GM12878 (cell line): ENCODE results near the gene SRGAP1. TPM values are rescaled to one million over a fixed set of nuclear protein-coding genes. Genes with fewer than 3 reads are reported as not detected.

Source experiments
- ATAC-seq: fragments of 200-7000 bp; cut with Tn5 transposase; 3 replicates; pipeline ENCODE4 v1.9.1; 2020; ENCODE audit warnings: mild to moderate bottlenecking, moderate library complexity
- BruUV-seq: library from RNA; stranded (reverse); fragments of 400-500 nt; replicated peaks from 2 replicates; lab custom pipeline; 2021; lab: Mats Ljungman, UMichigan
- CTCF ChIA-PET: fragments of 300-600 bp; sonication (Branson Sonifier 250); formaldehyde crosslinking; extraction: SDS; loops from one replicate; lab custom pipeline; 2021; ENCODE audit warnings: inconsistent platforms; lab: Yijun Ruan, JAX
- POLR2A ChIA-PET: fragments of 350-600 bp; formaldehyde crosslinking; extraction: SDS; loops from one replicate; lab custom pipeline; 2021; ENCODE audit warnings: inconsistent platforms; lab: Charles Lee
- RAD21 ChIA-PET: fragments of 300-600 bp; sonication (Branson Sonifier 250); formaldehyde crosslinking; loops from one replicate; lab custom pipeline; 2023; ENCODE audit warnings: antibody characterized with exemption; ENCODE audit not compliant: unreplicated experiment; lab: Charles Lee
- SMC1A ChIA-PET: fragments of 300-600 bp; sonication (Branson Sonifier 250); formaldehyde crosslinking; loops from one replicate; lab custom pipeline; 2023; ENCODE audit not compliant: unreplicated experiment, uncharacterized antibody; lab: Charles Lee
- DNase-seq: peaks from one replicate; pipeline ENCODE4 v3.0.0-alpha.2; 2011; ENCODE audit warnings: low read depth, low spot score
- FAIRE-seq: peaks from 3 replicates; lab custom pipeline; 2011; peaks lifted over from hg19 to GRCh38; lab: Jason Lieb, UNC
- H2AFZ ChIP-seq: 2 replicates; pipeline ENCODE4 v1.6.0; 2011; ENCODE audit warnings: low read depth, low read length, control low read depth; ENCODE audit not compliant: control insufficient read depth
- H3K27ac ChIP-seq: 2 replicates; pipeline ENCODE4 v1.5.1; 2011; ENCODE audit warnings: control low read depth; ENCODE audit not compliant: control insufficient read depth, insufficient read depth
- H3K27me3 ChIP-seq, 2 experiments: replicated peaks in 1 of 2; 2 replicates each; pipeline versions ENCODE4 v1.6.0 to v1.6.1; 2011; ENCODE audit warnings: low read length in 1 of 2; ENCODE audit not compliant: control insufficient read depth in 2 of 2, insufficient read depth in 2 of 2
- H3K36me3 ChIP-seq, 2 experiments: 2 replicates each; pipeline ENCODE4 v1.5.1; 2011; ENCODE audit warnings: low read length in 1 of 2; ENCODE audit not compliant: control insufficient read depth in 2 of 2, insufficient read depth in 2 of 2
- H3K4me1 ChIP-seq: 2 replicates; pipeline ENCODE4 v1.6.1; 2011; ENCODE audit warnings: mild to moderate bottlenecking, low read length, moderate library complexity, mixed read lengths; ENCODE audit not compliant: control insufficient read depth, insufficient read depth
- H3K4me2 ChIP-seq: 2 replicates; pipeline ENCODE4 v1.6.0; 2011; ENCODE audit warnings: control low read depth; ENCODE audit not compliant: control insufficient read depth, insufficient read depth
- H3K4me3 ChIP-seq: fragments of 200-600 bp; sonication (generic); 2 replicates; pipeline ENCODE4 v1.5.1; 2016
- H3K79me2 ChIP-seq: 2 replicates; pipeline ENCODE4 v1.6.0; 2011; ENCODE audit warnings: low read length; ENCODE audit not compliant: control insufficient read depth, insufficient read depth
- H3K9ac ChIP-seq: 2 replicates; pipeline ENCODE4 v1.8.0; 2011; ENCODE audit warnings: low read length, control low read depth, mixed read lengths; ENCODE audit not compliant: control insufficient read depth, insufficient read depth
- H3K9me3 ChIP-seq: replicated peaks from 3 replicates; pipeline ENCODE4 v1.5.1; 2011; ENCODE audit warnings: mild to moderate bottlenecking, low read length; ENCODE audit not compliant: control insufficient read depth, insufficient read depth
- H4K20me1 ChIP-seq: 2 replicates; pipeline ENCODE4 v1.6.0; 2011; ENCODE audit not compliant: control insufficient read depth, insufficient read depth
- ASH2L ChIP-seq: fragments of 300-600, 200-600 bp; sonication (generic); IDR thresholded peaks from 2 replicates; pipeline ENCODE4 v1.6.1; 2017; ENCODE audit warnings: low read depth, mild to moderate bottlenecking, borderline replicate concordance
- ETV6 ChIP-seq, 2 experiments: fragments of 450-650 bp in 1 of 2; IDR thresholded peaks in 1 of 2; conservative IDR thresholded peaks in 1 of 2; 2 replicates each; pipeline ENCODE4 v1.6.1; 2014; ENCODE audit warnings: antibody characterized with exemption in 1 of 2, borderline replicate concordance in 1 of 2, low read depth in 1 of 2, mild to moderate bottlenecking in 1 of 2, moderate library complexity in 1 of 2
- MXI1 ChIP-seq: fragments of 150-350 bp; IDR thresholded peaks from 2 replicates; pipeline ENCODE4 v1.6.1; 2011; ENCODE audit warnings: low read depth, mild to moderate bottlenecking, inconsistent platforms, low read length, improper control_type of control experiment
- MYC ChIP-seq: IDR thresholded peaks from 2 replicates; pipeline ENCODE4 v1.6.1; 2011; ENCODE audit warnings: mild to moderate bottlenecking, low read length, moderate library complexity, inconsistent platforms; ENCODE audit not compliant: insufficient read depth, insufficient replicate concordance, insufficient read length, severe bottlenecking
- NRF1 ChIP-seq: conservative IDR thresholded peaks from 2 replicates; pipeline ENCODE4 v1.6.1; 2011; ENCODE audit warnings: mild to moderate bottlenecking, low read depth, low read length, improper control_type of control experiment
- POLR2AphosphoS5 ChIP-seq: IDR thresholded peaks from 2 replicates; pipeline ENCODE4 v1.6.1; 2011; ENCODE audit warnings: mild to moderate bottlenecking, low read length, inconsistent platforms
- RAD21 ChIP-seq: IDR thresholded peaks from 2 replicates; pipeline ENCODE4 v1.6.1; 2011; ENCODE audit warnings: mild to moderate bottlenecking, low read depth, low read length, moderate library complexity; ENCODE audit not compliant: insufficient read depth
- RBBP5 ChIP-seq: fragments of 200-600 bp; sonication (generic); conservative IDR thresholded peaks from 2 replicates; pipeline ENCODE4 v1.6.1; 2016
- RFX5 ChIP-seq: IDR thresholded peaks from 2 replicates; pipeline ENCODE4 v1.6.1; 2011; ENCODE audit warnings: low read depth, low read length, improper control_type of control experiment
- ZNF384 ChIP-seq: IDR thresholded peaks from 2 replicates; pipeline ENCODE4 v1.6.1; 2012; ENCODE audit warnings: low read depth, mild to moderate bottlenecking, low read length, improper control_type of control experiment, borderline replicate concordance
- WGBS: methylation state at CpG from one replicate; pipeline ENCODE4 v1.1.6; 2016; ENCODE audit warnings: low lambda C conversion rate; ENCODE audit not compliant: insufficient replicate concordance, insufficient coverage; ENCODE audit errors: missing lambda C conversion rate; 5-methylcytosine and 5-hydroxymethylcytosine counted together
- in situ Hi-C: fragments of 300-500 bp; cut with MboI; formaldehyde crosslinking; loops from 9 replicates; pipeline ENCODE4 v1.14.3; 2018; ENCODE audit warnings: mixed read lengths
- intact Hi-C: fragments of 100-400 bp; cut with micrococcal nuclease; formaldehyde crosslinking; loops from one replicate; pipeline ENCODE4 v1.14.2; 2022; ENCODE audit not compliant: unreplicated experiment
- polyA plus RNA-seq, 11 experiments: library from polyadenylated mRNA; depleted of rRNA in 4 of 11; unstranded in 6 of 11; stranded (reverse) in 5 of 11; fragments of >200 nt; fragmentation: Nextera tagmentation in 4 of 11; fragmentation: Illumina TruSeq in 1 of 11; extraction: Ambion mirVana in 4 of 11; extraction: Trizol in 1 of 11; gene quantifications; 1 replicate in 1 of 11; 2 replicates in 10 of 11; pipeline versions ENCODE4 v1.2.1 to v1.2.3, GENCODE V29; 2011 to 2016; ENCODE audit warnings: inconsistent platforms in 2 of 11, missing spikeins in 2 of 11, low read depth in 1 of 11
- total RNA-seq, 4 experiments: library from RNA; depleted of rRNA in 3 of 4; stranded (reverse); fragments of >200 nt in 3 of 4; fragmentation: Illumina TruSeq in 1 of 4; extraction: Trizol in 1 of 4; gene quantifications; 2 replicates each; pipeline versions ENCODE4 v1.2.1 to v1.2.3, GENCODE V29; 2013 to 2021
- TF ChIP-seq, protein P1 (sequence below): fragments of 450-650 bp; IDR thresholded peaks from 2 replicates; pipeline ENCODE4 v1.6.1; 2018; ENCODE audit warnings: mild to moderate bottlenecking, low read depth, moderate library complexity; ENCODE audit not compliant: partially characterized antibody

Gene SRGAP1
- total and polyA plus RNA-seq, 10 of the 15 experiments (the other 5 are each of a cell fraction or from before 2014, with no cell fraction given): 0.16 to 0.85 (median 0.46) TPM

- POLR2A ChIA-PET: no interaction called here
- BruUV-seq: no TSS peak
- Histone ChIP-seq H3K9ac (no peak overlapping the region), H4K20me1 (no peaks in the 10 kb centered on the region), H3K27me3 (no peaks in the 10 kb centered on the region), H3K36me3 (no peaks in the 10 kb centered on the region), H3K4me1 (no peaks in the 10 kb centered on the region), H3K4me2 (no peak overlapping the region), H2AFZ (no peak overlapping the region), H3K4me3 (no peak overlapping the region), H3K79me2 (no peaks in the 10 kb centered on the region), H3K9me3 (no peaks in the 10 kb centered on the region), H3K27ac (no peak overlapping the region)
- WGBS: 24% methylated on average over 3 of the region's 3 CpGs
- CTCF ChIA-PET: interaction anchor here (1.1 to 1.3 kb wide), 3 partner anchors 14 to 1290 kb away, joined by 3 to 5 read pairs (median 3); no protein-coding TSS in a partner anchor
- RAD21 ChIA-PET: no interaction called here
- no peak for ATAC-seq
- intact Hi-C loops: no loop called here
- DNase-seq: no peak
- in situ Hi-C loops: no loop called here
- no peak for TF ChIP-seq MXI1
- no peak for TF ChIP-seq ASH2L
- no peak for TF ChIP-seq ETV6 (conservative IDR thresholded peaks at IDR 0.05 in 1 of 2, IDR thresholded peaks at IDR 0.05 in 1 of 2; ENCODE audit: borderline replicate concordance in 1 of 2, low read depth in 1 of 2)
- no peak for TF ChIP-seq MYC
- TF ChIP-seq RBBP5: no peak
- no peak for TF ChIP-seq NRF1
- TF ChIP-seq RAD21: no peak
- TF ChIP-seq POLR2AphosphoS5: no peak
- no peak for TF ChIP-seq ZNF384
- TF ChIP-seq, protein P1, sequence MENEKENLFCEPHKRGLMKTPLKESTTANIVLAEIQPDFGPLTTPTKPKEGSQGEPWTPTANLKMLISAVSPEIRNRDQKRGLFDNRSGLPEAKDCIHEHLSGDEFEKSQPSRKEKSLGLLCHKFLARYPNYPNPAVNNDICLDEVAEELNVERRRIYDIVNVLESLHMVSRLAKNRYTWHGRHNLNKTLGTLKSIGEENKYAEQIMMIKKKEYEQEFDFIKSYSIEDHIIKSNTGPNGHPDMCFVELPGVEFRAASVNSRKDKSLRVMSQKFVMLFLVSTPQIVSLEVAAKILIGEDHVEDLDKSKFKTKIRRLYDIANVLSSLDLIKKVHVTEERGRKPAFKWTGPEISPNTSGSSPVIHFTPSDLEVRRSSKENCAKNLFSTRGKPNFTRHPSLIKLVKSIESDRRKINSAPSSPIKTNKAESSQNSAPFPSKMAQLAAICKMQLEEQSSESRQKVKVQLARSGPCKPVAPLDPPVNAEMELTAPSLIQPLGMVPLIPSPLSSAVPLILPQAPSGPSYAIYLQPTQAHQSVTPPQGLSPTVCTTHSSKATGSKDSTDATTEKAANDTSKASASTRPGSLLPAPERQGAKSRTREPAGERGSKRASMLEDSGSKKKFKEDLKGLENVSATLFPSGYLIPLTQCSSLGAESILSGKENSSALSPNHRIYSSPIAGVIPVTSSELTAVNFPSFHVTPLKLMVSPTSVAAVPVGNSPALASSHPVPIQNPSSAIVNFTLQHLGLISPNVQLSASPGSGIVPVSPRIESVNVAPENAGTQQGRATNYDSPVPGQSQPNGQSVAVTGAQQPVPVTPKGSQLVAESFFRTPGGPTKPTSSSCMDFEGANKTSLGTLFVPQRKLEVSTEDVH: no peak
- TF ChIP-seq RFX5: no peak
- no peak for FAIRE-seq
- SMC1A ChIA-PET: interaction anchor here (1.6 to 2.6 kb wide), 3 partner anchors 13 to 21 kb away, joined by 3 to 10 read pairs (median 10); no protein-coding TSS in a partner anchor
These were observed 30.5 kb downstream of the SRGAP1 start for GRCh38 chr12:63874897-63875480.
